Forelimb muscle (tissue), 1 donor: ENCODE results near the gene DOLK. TPM values are rescaled to one million over a fixed set of nuclear protein-coding genes. Genes with fewer than 3 reads are reported as not detected.

Experiments
- DNase-seq: peaks from one replicate; pipeline ENCODE4 v3.0.0-alpha.2; 2013; ENCODE audit warnings: low read depth
- polyA plus RNA-seq: library from polyadenylated mRNA; unstranded; fragments of 120-200 nt; gene quantifications from one replicate; pipeline ENCODE4 v1.2.1, GENCODE V29; 2013; ENCODE audit not compliant: insufficient read length

DOLK gene
- polyA plus RNA-seq, 1 donor = 7.3 TPM

DNA sequence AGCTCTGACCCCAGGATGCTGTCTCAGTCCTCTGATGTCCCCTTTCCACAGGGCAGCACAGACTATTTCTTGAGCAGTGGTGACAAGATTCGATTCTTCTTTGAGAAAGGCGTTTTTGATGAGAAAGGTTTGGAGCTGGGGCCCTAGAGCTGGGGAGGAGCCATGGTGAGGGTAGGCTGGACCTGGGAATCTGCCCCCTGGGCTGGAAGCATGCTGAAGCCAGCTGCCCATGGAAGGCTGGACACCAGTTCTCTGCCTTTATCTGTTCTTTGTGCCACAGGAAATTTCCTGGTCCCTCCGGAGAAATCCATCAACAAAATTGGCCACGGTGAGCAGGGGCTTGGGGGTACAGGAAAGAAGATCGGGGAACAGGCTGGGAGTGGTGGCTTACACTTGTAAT, 13.7 kb downstream of the DOLK start:
- no peak for DNase-seq

DNA sequence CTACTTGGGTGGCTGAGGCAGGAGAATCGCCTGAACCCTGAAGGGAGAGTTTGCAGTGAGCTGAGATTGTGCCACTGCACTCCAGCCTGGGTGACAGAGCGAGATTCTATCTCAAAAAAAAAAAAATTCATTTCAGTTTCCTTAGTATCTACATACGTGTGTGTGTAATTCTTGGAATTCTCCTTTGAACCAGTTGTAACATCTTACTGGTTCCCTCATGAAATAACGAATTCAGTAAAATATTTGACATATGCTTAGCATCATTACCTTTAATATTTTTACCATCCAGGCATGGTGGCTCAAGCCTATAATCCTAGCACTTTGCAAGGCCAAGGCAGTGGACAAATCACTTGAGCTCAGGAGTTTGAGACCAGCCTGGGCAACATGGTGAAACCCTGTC, 17.8 kb downstream of the DOLK start:
- no peak for DNase-seq

DNA sequence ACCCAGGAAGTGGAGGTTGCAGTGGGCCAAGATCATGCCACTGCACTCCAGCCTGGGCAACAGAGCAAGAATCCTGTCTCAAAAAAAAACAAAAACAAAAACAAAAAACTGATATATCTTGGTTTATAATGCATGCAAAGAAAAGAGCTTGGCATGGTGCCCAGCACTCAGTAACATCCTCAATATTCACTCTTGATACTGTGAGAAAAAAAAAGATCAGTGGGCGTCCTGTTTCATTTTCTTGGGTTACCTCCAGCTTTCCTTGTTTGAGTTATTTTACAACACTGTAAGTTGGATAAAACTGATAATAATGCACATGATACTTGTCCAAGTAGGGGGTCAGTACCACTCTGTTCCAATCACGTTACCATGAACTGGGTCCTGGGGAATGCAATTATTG, 18.8 kb downstream of the DOLK start:
- no peak for DNase-seq

DNA sequence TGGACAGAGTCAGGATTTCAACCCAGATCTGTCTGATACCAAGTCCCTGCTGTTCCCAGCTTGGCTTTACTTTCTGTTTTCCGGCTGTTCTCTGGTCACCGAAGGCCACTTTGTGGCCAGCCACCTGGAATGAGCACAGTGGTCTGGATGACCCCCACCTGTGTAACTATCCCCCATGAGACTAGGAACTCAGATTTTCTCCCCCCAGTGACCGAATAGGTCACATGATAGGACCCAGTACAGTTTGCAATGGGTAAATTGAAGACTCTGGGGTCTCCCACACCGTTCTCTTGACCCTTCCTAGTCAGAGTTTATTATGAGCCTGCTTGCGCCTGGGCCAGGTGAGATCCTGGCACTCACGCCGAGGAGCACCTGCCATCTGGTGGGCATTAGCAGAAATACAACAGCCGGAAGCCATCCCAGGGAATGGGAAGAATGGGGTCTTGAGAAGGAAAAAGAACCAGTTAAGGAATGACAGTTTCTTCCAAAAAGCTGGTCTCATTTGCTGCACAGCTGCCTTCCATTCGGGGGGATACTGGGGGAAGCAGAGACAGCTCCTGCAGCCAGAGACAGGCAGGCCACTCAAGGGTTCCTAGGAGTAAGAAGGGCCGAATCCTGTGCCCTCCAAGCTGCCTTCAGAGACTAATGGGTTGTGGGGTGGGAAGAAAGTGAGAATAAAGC, 19.5 kb downstream of the DOLK start:
- no peak for DNase-seq

DNA sequence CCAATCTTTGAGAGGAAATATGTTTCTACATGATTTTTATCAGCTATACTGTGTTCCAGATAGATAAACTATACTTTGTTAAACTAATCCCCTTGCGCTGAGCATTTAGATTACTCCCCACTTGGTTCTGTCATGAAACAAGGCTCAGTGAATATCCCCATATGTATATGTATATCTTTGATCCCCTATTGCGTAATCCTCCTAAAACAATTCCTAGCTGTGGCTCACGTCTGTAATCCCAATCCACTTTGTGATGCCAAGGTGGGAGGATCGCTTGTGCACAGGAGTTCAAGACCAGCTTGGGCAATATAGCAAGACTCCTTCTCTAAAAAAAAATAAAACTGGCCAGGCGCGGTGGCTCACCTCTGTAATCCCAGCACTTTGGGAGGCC, 23.9 kb downstream of the DOLK start:
- no peak for DNase-seq

DNA sequence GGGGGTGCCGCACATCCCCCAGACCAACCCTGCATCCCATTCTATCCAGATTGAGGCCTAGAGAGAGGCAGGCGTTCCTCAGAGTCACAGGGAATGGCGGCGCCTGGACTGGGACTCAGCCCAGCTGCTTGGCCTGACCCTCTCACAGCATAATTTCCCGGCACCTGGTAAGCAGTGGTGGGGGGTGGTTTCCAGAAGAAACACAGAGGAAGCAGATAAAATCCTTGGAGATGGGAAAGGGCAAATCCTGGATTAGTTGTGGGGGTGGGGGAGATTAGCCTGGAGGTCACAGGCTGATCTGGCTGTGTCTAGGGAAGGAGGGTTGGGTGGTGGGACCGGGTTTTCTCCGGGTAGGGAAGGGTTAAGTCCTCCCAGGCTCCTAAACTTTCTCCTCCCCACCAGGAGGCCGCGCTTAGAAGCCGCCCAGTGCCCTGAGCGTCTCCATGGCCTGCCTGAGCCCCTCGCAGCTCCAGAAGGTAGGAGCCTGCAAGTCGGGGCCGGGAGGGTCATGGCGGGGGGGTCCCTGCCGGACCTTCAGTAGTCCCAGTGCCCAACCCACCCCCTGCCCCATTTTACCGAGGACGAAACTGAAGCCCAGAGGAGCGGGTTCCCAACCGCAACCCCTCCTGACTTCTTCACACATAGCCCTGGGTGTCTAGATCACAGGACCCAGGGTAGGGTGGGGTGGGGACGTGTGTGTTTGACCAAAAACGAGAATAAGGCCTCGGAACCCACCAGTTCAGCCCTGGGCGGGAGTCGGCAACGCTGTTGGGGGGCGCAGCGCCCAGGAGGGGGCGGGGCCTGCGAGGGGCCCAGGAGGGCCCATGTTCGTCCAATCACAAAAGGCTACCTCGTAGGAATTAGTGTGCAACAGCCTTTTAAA, 25.3 kb downstream of the DOLK start:
- peak; percentile 40 for DNase-seq

DNA sequence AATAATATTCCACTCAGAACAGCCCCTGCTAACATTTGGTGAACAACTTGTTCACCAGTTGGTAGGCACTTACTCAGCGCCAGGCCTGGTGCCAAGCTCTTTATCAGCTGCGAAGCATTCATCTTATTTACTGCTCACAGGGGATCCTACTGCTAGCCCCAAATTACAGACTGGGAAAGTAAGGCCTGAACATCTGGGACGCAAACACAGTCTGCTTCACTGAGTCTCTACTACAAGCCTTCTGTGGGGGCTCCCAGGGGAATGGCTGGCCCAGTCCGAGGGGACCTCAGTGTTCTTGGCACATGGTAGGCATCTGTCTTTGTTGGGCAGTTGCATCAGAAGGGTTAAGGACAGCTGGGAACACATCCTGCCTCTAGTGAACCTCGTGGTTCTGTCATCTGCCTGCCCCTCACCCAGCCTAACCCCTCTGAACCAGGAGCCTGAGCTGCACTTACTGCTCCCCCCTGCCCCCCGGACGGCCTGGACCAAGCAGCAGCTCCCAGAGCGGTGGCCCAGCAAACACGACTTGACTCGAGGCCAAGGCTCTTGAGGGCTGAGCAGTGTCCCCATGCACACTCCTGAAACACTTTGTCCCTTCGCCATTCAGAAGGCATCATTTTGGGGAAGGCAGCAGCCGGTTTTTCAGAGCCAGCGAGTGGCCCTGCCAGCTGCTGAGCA, 26.9 kb downstream of the DOLK start, which contains the start of gene PHYHD1:
TSS of gene PHYHD1 (plus strand) at position 602 of the 678 bp plus-strand sequence. CDS start 1,342 bp downstream, outside the sequence.
- DNase-seq = no peak

DNA sequence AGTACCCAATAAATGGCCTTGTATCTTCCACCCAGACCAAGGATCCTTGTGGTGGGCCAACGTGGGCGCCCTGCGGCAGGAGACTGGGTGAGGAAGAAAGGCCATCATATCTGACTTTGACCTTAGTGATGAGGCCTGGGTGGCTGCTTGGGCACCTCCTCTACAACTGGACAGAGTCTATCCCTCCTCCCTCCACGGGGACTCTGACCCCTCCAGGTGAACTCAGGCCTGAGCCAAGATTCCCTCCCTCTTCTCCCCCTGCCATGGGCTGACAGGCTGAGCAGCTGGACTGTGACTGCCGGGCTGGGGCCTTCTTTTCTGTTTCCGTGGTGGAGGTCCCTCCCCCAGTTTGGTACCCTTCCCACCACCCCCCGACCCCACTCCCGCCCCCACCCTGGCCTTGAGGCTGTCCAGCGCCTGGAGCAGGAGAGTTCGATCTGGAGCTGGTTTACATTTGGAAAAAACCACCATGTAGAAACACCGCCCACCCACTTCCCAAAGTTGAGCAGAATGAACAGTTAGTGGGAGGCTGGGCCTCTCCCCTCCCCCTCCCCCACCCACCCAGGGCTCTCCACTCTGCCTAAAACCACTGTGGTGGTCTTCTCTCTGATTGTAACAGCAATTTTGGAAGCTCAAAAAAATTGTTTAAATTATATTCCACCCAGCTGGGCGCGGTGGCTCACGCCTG, 27.9 kb downstream of the DOLK start:
- no peak for DNase-seq

DNA sequence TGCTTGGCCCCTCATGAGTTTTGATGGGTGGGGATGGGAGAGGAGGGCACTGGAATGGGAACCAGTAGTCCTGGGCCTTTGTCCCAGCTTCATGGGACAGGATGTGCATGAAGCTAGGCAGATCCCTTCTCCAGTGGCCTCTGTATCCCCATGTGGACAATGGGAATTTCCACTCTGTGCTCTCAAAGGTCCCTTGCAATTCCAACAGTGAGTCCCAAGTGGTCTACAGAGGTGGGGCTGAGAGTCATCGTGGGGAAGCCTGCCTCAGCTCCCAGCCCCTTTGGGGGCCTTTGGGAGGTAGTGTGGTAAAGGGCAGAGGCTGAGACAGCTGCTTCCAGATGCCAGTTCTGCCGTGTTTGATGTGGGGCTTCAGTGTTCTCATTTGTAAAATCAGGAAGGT, 28.5 kb downstream of the DOLK start:
- DNase-seq = no peak

DNA sequence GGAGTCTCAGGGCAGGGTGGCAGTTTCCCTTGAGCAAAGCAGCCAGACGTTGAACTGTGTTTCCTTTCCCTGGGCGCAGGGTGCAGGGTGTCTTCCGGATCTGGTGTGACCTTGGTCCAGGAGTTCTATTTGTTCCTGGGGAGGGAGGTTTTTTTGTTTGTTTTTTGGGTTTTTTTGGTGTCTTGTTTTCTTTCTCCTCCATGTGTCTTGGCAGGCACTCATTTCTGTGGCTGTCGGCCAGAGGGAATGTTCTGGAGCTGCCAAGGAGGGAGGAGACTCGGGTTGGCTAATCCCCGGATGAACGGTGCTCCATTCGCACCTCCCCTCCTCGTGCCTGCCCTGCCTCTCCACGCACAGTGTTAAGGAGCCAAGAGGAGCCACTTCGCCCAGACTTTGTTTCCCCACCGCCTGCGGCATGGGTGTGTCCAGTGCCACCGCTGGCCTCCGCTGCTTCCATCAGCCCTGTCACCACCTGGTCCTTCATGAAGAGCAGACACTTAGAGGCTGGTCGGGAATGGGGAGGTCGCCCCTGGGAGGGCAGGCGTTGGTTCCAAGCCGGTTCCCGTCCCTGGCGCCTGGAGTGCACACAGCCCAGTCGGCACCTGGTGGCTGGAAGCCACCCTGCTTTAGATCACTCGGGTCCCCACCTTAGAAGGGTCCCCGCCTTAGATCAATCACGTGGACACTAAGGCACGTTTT, 30.1 kb downstream of the DOLK start:
- peak; percentile 63 for DNase-seq

DNA sequence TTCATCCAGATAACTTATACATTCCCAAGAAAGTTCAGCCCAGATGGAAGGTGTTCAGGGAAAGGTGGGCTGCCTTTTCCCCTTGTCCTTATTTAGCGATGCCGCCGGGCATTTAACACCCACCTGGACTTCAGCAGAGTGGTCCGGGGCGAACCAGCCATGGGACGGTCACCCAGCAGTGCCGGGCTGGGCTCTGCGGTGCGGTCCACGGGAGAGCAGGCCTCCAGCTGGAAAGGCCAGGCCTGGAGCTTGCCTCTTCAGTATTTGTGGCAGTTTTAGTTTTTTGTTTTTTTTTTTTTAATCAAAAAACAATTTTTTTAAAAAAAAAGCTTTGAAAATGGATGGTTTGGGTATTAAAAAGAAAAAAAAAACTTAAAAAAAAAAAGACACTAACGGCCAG, 30.7 kb downstream of the DOLK start:
- DNase-seq = no peak

DNA sequence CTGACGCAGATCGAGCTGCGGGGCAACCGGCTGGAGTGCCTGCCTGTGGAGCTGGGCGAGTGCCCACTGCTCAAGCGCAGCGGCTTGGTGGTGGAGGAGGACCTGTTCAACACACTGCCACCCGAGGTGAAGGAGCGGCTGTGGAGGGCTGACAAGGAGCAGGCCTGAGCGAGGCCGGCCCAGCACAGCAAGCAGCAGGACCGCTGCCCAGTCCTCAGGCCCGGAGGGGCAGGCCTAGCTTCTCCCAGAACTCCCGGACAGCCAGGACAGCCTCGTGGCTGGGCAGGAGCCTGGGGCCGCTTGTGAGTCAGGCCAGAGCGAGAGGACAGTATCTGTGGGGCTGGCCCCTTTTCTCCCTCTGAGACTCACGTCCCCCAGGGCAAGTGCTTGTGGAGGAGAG, 31.2 kb downstream of the DOLK start:
- DNase-seq = no peak

DNA sequence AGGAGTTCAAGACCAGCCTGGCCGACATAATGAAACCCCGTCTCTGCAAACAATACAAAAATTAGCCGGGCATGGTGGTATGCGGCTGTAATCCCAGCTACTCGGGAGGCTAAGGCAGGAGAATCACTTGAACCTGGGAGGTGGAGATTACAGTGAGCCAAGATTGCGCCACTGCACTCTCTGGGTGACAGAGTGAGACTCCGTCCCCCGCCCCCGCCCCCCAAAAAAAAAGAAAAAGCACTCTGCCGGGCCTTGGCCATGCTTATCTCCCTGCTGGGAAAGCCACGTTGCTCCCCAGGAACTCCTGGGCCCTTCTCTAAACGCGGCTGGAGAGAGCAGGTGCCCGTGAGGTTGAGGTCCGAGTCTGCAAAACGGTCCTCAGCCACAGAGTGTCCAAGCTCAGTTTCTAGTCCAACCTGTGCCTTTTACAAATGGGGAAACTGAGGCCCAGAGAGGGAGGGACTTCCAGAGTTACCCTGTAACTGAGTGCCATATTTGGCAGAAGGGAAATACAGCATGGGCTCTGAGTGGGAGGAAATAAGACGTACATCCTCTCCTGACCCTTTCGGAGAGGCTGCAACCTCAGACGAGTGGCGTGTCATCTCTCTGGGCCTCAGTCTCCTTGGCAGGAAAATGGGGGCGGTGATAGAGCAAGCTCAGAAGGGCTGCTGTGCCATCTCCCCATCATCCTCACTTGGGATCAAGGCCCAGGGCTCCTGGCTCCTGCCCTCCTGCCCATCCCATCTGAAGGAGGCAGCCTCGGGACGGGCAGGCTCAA, 33.2 kb downstream of the DOLK start:
- no peak for DNase-seq

DNA sequence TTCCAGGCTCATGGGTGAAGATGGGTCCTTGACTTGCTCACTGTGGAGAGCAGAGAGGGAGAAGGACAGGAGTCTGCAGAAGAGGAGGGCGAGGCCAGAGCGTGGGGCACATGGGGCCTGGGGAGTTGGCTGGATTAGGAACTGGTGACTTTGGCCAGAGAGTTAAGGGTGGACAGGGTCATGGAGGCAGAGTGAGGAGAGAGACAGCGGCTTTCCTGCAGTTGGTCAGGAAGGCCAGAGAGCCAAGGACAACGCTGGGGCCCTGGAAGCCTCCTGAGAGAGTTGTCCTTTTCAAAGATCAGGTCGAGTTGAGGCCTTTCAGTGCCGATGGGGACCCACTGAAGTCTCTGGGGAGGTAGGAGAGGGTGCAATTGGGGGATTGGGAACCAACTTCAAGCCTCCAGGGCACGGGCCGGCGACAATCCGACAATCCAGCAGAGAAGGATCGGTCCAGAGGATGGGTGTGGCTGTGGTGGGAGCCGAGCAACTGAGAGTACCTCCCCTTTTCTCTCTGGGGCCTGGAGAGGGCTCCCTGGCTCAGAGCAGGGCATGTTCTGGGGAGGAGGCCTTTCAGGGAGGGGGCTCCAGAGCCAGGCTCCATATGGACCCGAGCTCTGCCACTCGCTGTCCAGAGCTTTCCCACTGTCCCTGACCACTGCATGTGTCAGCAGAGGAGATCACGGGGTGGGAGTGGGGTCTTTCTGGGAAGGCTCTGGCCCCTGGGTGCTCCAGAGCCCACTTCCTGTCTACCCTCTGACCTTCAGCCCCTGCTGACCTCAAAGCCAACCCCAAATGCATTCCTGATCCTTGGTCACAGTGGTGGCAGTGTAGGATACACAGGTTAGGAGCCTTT, 34.1 kb downstream of the DOLK start:
- DNase-seq = no peak

DNA sequence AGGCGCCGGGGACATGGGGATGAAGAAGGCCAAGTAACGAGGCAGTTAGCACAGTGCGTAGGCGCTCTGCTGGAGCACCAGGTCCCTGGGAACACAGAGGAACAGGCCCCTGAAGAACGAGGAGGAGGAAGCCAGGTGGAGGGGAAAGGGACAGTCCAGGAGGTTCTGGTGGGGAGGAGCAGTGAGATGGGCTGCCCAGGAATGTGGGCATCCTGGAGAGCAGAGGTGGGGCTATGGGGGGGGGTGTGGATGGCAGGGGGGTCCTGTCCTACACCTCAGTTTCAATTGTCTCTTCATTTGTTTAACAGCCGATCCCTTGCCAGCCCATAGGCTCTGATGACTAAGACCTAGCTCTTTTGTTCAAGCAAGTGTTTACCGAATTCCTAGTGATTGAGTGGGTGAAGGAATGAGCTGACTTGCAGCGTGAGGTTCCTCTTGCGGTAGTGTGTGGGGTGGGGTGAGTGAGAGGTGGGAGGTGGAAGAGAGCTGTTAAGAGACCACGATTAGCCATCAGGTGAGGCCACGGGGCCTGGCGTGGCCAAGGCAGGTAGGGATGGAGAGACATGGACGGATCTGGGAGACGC, 35.0 kb downstream of the DOLK start:
- no peak for DNase-seq

DNA sequence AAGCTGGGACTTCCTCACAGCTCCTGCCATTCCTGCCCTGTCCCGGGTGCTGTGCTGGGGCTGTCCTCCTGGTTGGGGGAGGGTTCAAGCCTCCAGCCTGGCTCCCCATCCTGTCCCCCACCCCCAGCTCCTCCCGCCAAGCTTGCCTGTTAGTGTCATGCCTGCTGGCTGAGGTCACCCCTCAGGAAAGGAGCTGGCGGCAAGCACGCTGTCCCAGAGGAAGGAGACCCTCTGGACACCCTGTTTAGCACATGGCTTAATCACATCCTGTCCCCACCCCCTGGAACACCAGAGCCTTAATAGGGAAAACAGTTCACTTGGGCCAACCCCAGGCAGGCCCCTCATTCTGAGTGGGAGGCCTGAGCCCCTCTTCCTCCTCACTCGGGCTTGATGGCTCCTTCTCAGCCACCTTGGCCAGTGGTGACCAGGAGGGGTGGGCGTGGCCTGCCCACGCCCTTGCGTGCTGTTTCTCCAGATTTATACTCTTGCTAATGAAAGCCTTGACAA, 35.8 kb downstream of the DOLK start:
- no peak for DNase-seq

DNA sequence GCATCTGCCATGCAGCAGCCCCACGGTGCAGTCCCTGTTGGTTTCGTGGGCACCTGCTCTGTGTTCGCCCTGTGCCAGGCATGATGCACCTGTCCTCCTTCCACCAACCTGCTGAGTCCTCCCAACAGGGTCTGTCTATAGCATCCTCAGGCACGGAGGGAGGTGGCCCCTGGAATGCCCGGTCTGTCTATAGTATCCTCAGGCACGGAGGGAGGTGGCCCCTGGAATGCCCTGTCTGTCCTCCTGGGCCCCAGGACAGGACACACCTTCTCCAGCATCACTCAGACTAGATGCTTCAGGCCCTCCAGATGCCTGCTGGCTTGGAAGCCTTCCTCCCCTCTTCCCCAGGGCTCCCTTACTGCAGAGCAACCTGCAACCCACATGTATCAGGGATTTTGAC, 36.5 kb downstream of the DOLK start:
- DNase-seq = no peak

DNA sequence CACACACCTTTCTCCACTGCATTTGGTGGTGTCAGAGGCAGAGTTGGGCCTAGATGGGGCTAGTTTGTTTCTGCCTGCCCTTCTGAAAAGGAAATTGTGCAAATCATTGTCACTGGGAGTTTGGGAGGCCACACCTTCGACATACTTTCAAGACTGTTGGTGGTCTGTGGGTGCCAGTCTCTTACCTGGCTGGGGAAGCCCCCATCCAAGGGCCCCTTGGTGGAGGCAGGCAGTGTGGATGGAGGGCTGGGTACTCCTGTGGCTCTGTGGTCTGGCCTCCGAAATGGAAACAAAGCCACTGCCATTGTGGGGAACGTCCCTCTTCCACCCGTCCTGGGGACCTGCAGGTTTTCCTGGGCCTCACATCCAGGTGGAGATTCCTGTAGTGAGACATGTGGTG, 37.5 kb downstream of the DOLK start:
- no peak for DNase-seq

DNA sequence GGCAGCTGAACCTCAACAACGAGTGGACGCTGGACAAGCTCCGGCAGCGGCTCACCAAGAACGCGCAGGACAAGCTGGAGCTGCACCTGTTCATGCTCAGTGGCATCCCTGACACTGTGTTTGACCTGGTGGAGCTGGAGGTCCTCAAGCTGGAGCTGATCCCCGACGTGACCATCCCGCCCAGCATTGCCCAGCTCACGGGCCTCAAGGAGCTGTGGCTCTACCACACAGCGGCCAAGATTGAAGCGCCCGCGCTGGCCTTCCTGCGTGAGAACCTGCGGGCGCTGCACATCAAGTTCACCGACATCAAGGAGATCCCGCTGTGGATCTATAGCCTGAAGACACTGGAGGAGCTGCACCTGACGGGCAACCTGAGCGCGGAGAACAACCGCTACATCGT, 39.0 kb downstream of the DOLK start:
- DNase-seq = no peak
